ENCODE measurements around the gene PAX5.

GRCh38 chr9:36946653-36947052, 87.4 kb downstream of the PAX5 start:
- TF ChIP-seq CTCF (conservative IDR thresholded peaks at IDR 0.05; ENCODE audit: low read length) (no peak), EZH2phosphoT487 (IDR thresholded peaks at IDR 0.05; ENCODE audit: borderline replicate concordance, low read depth, low read length) (no peak)
